SIG-M5 treated with dmso at 0.1 percent for 504 hours (cell line): ENCODE measurements around the gene CCDC102B.
"Not testable (repeated sequence)": the region's sequence is repeated elsewhere in the genome, so short reads cannot be mapped to it uniquely, and the experiment has no call there.

Source experiments
- DNase-seq: peaks from one replicate; lab custom pipeline; 2025; ENCODE audit not compliant: unreplicated experiment; lab: John Stamatoyannopoulos, UW

Gene CCDC102B

DNA sequence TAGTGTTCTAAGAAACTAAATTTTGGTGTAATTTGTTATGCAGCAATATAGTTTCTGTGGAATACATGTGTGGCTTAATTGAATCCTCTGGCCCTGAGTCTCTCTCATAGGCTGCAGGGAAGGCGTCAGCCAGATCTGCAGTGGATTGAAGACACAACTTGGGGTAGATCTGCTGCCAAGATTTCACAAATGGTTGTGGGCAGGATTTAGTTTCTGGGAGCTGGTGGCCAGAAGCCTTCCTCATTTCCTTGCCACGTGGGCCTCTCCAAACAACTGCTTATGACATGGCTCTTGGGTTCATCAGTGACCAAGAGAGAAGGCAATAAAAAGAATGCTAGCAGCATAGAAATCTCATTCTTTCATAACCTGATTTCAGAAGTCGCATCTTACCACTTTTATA is 28.2 kb downstream of the CCDC102B start:
- DNase-seq, result no peak

DNA sequence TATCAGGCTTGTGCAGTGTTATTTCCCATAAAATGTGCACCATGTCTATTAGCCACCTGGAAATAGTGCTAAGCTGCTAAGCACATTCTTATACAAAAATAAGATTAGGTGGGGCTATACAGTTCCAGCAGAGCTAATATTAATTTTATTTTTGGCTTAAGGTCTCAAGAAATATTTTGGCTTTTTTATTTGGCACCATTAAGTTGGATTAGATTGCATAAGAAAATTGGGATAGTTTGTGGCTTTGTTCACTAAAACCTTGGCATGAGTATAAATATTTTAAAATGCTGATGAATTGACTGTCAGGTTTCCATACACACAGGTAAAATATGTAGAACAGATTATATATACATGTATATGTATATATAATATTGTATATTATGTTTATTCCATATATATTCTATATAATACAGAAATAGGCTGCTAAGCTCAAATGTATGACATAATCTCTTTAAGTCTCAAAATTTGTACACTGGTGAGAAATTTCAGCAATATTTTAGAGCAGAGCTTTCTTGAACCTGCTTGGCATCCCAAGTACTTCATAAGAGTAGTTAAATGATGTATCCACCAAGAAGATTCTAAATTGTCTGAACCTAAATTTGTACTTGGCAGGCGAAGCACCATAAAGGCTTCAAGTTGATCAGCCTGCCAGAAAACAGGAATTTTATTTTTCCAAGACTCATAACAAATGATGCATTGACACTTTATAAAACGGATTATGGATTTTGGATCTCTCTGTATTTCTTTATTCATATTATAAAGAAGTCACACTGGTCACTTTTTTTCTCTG is 32.6 kb downstream of the CCDC102B start:
- DNase-seq, result no peak

DNA sequence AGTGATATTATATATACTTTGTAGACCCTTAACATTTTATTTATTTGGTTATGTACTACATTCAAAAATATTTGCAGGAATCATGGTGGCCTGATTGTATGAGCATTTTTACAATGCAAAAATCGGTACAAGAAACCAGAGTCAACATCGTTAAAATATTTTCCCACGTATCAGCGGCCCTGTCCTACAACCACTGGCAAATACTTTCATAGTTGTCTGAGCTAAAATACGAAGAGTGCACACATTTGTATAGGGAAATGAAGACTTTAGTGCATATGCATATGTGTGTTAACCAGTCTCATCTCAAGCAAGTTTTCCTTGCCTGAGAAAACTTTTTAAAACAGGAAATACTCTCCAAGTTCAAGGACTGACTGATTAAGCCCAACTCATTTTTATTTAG is 35.9 kb downstream of the CCDC102B start:
- no peak for DNase-seq

DNA sequence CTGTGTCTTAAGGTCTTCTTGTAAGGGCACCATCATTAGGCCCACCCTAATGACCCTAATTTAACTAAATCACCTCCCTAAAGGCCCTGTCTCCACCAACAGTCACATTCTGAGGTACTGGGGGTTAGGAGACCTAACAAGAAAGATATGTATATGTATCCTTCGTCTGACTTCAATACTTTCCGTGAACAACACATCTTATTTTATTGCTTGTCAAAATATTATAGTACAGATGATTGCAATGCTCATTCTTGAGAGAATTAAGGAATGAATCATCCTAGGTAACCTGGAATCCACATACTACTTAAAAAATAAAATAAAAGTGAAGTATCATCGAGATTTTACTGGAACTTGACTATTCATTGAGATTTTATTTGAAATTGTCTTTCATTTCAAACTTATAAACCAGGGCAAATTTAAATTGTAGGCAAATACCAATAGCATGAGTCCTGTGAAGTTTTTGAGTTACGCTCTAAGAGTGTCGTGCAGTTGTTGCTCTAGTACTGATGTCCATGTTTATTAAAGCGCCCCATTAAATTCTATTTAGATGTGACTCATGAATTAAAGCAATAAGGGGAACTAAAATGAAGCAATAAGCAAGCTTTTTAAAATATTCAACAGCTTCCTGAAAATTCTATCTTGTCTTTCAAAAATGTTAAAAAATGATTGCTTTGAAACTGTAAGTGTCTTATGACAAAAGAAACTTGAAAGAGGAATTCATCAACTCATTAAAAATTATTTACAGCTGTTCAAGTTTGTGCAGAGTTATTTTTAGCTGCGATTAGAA is 40.0 kb downstream of the CCDC102B start:
- no peak for DNase-seq

DNA sequence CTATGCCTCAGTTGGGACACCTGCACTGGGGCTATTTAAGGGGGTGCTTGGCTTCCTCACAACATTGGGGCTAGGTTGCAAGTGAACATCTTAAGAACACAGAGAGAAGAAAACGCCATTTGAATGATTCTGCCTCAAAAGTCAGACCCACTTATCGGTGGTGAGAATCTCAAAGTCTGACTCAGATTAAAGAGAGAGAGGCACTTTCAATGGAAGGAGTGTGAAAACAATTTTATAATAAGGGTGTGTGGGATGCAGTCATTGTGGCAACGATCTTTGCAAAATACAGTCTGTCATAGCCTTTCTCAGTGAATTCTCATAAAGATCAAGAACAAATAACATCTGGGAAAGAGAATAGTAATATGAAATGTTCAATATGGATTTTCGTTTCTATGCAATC is 41.8 kb downstream of the CCDC102B start:
- DNase-seq, result no peak

DNA sequence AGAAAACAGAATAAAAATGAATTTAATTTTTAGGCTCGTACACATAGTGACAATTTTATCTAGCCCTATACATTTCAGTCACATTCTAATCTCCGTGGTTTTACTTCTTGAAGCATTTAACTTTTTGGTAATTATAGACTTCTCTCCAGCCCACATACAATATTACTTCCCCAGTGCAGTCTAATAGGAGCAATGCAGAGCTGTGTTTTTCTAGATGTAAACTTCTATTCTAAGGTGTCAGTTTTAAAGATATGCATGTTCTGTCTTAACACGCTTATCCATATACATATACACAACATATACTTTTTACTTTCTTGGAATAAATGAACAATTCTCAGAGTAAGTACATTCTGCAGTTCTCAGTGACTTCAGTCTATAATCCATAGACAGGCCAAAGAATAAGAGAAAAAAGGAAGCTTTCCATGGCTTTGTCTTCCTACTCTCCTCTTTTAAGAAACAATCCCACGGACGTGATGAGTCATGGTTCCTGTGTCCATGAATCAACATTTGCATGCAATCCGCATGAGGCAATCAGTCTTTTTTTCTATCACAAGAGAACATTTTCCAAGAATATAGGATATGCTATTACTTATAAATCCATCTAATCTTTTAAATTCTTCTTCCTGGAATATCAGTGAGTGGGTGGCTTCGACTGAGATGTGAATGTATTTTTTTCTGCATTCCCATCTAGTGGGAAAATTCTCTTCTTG is 42.8 kb downstream of the CCDC102B start:
- peak; percentile 39 for DNase-seq

DNA sequence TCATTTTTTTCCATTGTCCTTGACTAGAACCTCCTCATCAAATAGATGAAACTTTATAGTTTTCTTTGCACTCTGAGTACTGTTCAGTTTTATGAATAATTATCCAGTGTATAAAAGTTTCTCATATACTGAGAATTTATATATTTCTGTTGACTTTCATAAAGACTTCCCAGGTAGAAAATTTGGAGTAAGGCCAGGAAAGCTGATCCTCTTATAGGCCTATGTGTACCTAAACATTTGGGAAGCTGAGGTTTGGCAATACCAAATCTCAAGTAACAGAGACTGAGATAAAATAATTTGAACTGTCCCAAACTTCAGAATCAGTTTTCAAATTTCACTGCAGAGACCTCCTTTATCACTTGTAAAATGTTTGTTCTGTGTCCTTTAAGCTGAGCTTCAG is 43.4 kb downstream of the CCDC102B start:
- DNase-seq, result no peak

DNA sequence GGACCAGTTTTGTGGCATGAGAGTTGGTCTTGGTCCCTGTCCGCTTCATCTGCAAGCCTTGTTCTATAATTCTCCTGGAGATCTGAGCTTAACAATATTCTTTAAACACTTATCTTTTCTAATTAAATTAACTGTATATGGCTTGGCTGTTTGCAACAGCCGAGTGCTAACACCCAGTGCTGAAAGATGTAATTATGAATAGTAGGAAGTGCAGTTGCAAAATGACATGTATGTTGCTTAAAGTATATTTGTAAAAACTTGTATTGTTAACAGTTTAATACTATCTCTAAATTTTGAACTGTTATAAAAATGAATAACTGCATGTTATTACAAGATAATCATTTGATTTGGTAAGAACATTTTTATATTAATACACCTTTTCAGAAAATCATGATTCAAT is 45.1 kb downstream of the CCDC102B start:
- no peak for DNase-seq

DNA sequence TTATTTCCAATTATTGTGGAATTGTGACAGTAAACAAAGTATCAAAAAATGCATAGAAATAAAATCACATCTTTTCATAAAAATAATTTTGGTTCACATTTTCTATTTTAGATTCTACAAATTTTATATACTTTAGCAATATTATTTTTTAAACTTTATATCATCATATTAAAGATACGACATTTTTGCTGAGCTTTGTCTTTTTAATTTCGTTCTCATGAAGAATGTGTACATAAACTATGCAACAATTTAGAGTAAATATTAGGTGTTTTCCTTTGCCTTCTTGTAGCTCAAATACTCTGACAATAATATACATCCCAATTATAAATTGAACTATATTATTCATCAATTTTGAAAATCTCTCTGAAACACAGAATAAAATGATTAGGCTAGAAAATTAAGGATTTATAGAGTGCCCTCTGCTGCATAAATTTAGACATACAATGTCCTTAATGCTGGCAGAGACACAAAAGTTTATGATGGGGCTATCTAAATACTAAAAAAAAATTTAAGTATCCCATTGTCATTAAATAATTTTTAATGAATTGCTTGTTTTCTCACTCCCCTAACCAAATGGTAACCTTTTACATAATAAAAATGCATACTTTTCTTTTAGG is 45.7 kb downstream of the CCDC102B start:
- DNase-seq, result no peak

DNA sequence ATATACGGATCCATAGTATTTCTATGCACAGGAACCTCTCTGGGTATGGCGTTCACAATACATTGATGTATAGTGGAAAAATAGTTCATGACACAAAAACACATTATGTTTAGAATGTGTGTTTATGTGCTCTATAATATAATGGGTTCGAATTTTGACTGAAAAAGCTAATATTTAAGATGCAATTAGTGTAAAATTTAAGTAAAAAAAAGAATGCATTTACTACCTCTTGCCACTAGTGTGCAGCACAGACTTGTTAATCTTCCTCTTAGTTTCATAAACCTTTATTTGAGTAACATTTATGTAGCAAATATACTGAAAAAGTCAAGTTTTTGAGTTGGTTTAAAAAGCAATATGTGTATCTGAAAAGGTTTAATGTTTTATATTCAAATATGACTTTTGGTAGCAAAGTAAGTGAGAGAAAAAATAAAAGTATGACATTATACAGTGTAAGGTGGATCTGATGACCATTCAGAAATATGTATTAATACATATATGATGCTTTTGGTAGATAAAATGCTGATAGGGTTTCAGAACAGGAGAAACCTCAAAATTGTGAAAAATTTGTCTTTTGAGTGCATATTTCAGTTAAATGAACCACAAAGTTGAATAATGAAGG is 49.4 kb downstream of the CCDC102B start:
- peak; percentile 29 for DNase-seq

DNA sequence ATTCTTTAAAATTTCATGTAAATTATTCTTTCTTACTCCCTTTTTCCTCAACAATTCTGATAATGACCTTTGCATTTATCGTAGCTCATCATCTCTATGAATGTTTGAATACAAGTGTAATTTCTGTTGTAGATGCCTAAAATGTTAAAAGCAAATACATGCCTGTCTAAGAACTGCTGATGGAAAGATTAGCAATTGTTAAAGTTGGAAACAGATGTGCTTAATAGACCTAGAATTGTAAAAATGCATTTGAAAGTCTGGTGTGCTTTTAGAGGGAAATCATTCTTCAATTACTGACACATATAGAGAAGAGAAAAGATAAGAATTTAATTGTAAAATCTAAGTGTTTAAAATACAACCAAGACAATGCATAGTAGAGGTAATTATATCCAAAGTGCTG is 50.4 kb downstream of the CCDC102B start:
- DNase-seq, result no peak

DNA sequence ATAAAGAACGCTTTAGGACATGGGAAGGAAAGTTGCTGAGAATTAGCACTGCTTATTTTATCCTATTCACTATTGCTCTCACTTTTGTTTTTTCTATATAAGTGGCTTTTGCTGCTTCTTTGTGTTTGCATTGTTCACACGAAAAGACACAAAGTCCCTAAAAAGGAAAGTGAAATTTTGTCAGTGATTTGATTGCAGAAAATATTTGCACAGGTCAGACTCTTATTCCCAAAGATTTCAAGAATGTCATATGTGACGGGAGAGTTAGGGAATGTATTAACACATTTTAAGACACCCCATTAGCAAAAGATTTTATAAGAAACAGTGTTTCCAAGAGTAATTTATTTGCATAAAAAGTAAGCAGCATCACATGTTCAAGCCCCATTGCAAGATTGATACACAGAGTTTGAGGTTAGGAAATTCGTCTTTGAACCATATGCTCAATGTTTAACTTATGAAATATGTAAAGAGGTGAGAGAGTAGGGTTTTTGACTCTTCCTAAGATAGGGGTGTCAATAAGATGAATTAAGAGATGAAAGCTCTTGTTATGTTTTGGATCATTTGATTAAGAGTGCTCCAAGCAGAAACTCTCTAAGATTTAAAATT is 57.0 kb downstream of the CCDC102B start:
- DNase-seq, result no peak

DNA sequence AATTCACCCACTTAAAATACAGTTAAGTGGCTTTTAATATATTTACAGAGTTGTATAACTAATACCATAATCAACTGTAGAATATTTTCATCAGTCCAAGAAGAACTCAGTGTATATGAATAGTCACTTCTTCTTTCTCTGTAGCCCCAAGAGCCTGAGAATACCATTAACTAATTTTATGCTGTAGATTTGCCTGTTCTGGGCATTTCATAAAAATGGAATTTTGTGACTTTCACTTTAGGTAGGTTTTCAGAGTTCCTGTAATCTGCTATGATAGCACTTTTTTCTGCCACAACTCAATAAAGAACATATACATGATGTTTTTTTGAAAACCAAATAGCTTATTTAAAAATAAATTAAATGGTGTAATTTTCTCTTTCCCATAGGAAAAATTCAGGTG is 57.6 kb downstream of the CCDC102B start:
- no peak for DNase-seq

DNA sequence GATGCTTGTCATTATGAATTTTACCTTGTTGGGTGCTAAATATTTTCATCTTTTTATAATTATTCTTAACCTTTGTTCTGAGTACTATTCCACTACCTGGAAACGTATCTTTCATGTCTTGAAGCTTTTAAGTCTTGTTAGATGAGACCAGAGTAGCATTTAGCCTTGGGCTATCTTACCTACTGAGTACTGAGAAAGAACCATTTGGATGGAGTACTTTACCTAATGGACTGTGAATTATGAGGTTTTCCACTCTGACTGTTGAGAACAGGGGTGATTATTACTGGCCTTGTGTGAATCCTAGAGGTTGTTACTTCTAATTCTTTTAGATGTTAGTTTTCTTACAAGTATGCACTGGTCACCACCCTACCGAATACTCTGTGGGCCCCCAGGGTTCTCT is 63.5 kb downstream of the CCDC102B start:
- no peak for DNase-seq

DNA sequence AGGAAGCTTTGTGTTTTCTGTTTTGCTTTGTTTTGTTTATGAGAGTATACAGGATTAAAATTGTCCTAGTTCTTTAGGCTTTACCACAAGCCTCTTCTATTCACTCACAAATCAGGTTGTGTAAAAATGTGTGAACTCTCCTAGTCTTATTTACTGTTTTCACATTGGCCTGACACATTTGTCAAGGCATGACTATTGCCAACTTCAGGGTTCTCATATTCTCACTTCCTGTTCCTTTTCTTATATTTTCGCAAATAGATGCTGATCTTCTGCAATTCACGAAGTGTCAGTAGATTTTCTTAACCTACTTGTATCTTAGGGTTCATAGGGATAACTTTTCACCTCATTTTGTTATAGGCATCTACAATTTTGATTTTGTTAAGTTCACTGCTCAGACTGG is 67.1 kb downstream of the CCDC102B start:
- DNase-seq, result peak; percentile 26

DNA sequence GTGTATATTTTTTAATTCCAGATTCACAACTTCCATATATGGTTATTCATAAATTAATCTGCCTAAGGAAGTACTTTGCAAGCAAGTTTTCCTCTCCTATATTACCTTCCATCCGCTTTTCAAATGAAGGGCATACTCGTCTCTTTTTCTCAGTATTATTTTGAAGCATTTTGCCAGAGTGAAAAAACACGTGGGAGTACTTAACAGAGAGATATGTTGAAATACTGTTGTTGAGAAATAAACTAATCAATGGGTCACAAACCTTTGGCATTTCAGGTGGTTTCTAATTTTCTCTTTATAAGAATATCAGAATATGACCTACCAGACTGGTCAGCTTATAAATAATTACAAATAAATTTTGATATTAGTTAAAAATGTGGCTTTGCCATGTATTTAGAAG is 67.6 kb downstream of the CCDC102B start:
- no peak for DNase-seq

DNA sequence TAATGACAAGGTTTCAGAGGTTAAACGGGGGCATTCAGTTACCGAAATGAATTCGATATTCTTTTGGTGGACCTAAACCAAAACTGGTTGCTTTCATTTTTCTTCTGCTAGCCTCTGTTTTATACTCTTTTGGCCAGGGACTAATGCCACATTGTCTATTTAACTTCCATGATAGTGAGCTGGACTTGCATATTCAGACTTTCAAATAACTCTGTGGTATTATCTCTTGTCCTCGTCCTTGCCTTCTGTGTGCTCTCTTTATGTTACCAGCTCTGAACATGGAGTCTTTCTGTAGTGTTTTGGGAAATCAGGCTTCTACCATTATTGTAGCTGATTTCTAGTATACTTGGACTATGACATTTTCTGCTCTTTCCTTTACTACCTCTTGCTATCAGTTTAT is 75.1 kb downstream of the CCDC102B start:
- no peak for DNase-seq

DNA sequence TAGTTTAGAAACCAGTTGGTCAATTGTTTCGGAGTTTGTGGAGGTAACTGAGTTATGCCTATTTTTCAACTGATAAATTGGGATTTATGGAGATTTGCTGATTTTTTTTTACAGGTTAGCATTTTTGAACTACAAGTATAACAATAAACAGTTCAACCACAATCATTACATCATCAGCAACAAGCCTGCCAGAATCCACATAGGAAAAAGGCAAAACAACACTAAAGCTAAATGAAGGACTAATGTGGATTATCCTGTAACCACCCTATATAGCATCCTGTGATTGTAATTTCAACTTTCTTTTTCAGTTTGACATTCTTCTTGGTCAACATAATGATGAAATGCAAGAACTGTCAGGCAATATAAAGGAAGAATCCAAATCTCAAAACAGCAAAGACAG is 76.5 kb downstream of the CCDC102B start:
- no peak for DNase-seq

DNA sequence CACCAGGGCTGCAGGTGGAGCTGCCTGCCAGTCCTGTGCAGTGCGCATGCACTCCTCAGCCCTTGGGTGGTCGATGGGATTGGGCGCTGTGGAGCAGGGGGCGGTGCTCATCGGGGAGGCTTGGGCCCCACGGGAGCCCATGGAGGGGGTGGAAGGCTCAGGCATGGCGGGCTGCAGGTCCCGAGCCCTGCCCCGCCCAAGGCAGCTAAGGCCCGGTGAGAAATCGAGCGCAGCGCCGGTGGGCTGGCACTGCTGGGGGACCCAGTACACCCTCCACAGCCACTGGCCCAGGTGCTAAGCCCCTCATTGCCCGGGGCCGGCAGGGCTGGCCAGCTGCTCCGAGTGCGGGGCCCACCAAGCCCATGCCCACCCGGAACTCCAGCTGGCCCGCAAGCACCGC is 82.1 kb downstream of the CCDC102B start:
- not testable (repeated sequence) for DNase-seq

DNA sequence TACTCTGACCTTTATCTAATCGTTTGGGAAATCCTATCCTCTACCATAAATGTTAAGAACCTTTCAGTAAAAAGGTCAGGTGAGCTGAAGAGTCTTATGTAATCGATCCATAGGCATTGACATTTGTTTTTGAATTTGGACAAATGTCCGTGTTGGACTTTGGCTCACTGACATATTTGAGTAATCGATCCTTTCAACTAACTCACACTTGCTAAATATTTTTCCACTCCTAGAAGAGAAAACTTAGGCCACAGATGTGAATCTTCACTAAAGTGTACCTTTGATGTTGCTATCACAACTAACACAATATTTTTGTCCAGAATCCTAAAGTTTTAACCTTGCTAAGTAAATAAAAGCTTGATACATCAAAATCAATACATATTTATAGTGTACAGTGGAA is 89.5 kb downstream of the CCDC102B start:
- no peak for DNase-seq

DNA sequence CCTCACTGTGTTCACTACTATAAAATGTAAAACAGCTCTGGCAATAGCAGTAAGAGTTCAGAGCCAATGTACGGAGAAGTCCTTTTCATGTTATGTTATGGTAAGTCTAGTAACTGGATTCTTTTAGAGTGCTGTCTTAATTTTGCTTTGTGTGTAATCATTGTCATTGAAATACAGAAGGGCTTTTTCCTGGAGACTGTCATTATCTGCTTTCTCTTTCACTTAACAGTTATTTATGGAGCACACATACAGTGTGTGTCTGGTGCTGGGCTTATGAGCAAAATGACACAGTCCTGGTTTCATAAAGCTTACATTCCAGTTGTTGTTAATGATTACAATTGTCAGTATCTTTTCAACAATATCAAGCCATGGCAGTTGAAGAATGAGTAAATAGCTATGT is 95.5 kb downstream of the CCDC102B start:
- DNase-seq, result no peak
